Liver (tissue), 9 donors: ENCODE results near the gene EHD4. TPM values are rescaled to one million over a fixed set of nuclear protein-coding genes. Genes with fewer than 3 reads are reported as not detected.

Experiments used
- DNase-seq: peaks from one replicate; pipeline ENCODE4 v3.0.0-alpha.2; 2017; ENCODE audit warnings: low spot score
- H3K27ac ChIP-seq, 2 donors: one replicate each; pipeline ENCODE4 v1.7.0; 2013; ENCODE audit warnings: inconsistent platforms in 2 of 2, low read length in 2 of 2, control low read depth in 1 of 2, low read depth in 1 of 2, mild to moderate bottlenecking in 1 of 2
- H3K27me3 ChIP-seq, 4 donors: one replicate each; pipeline versions ENCODE4 v1.6.1 to v1.7.0; 2013; ENCODE audit warnings: low read length in 3 of 4, inconsistent platforms in 1 of 4, mild to moderate bottlenecking in 1 of 4, moderate library complexity in 1 of 4; ENCODE audit not compliant: control insufficient read depth in 4 of 4, insufficient read depth in 4 of 4
- H3K36me3 ChIP-seq, 4 donors: one replicate each; pipeline versions ENCODE4 v1.6.1 to v1.7.0; 2013; ENCODE audit warnings: low read length in 3 of 4, mild to moderate bottlenecking in 3 of 4, low read depth in 1 of 4, moderate library complexity in 1 of 4; ENCODE audit not compliant: control insufficient read depth in 4 of 4, insufficient read depth in 3 of 4
- H3K4me1 ChIP-seq, 4 donors: one replicate each; pipeline versions ENCODE4 v1.6.1 to v1.7.0; 2013; ENCODE audit warnings: low read length in 3 of 4, mild to moderate bottlenecking in 3 of 4, moderate library complexity in 1 of 4; ENCODE audit not compliant: control insufficient read depth in 4 of 4, insufficient read depth in 4 of 4
- H3K4me3 ChIP-seq, 3 donors: one replicate each; pipeline versions ENCODE4 v1.6.1 to v1.7.0; 2013; ENCODE audit warnings: low read length in 3 of 3, control low read depth in 1 of 3, low read depth in 1 of 3, mild to moderate bottlenecking in 1 of 3
- H3K9ac ChIP-seq, 2 donors: one replicate each; pipeline ENCODE4 v1.7.0; 2013; ENCODE audit warnings: low read length in 2 of 2, mild to moderate bottlenecking in 2 of 2, moderate library complexity in 2 of 2, control low read depth in 1 of 2, low read depth in 1 of 2
- H3K9me3 ChIP-seq, 4 donors: one replicate each; pipeline versions ENCODE4 v1.6.1 to v1.7.0; 2013; ENCODE audit warnings: low read length in 3 of 4; ENCODE audit not compliant: control insufficient read depth in 4 of 4
- CTCF ChIP-seq: fragments of 150-350 bp; IDR thresholded peaks from 2 replicates; pipeline ENCODE4 v1.5.1; 2017; ENCODE audit warnings: improper control_type of control experiment, low read depth, low read length; ENCODE audit not compliant: missing input control
- EGR1 ChIP-seq, 2 donors: IDR thresholded peaks; 2 replicates each; pipeline ENCODE4 v1.6.1; 2016 to 2018; ENCODE audit warnings: antibody characterized with exemption in 2 of 2, low read depth in 2 of 2
- FOXA1 ChIP-seq: IDR thresholded peaks from 2 replicates; pipeline ENCODE4 v1.6.1; 2016; ENCODE audit warnings: antibody characterized with exemption
- FOXA2 ChIP-seq: IDR thresholded peaks from 2 replicates; pipeline ENCODE4 v1.6.1; 2016; ENCODE audit warnings: antibody characterized with exemption
- GABPA ChIP-seq, 2 donors: IDR thresholded peaks in 1 of 2; conservative IDR thresholded peaks in 1 of 2; 2 replicates each; pipeline ENCODE4 v1.6.1; 2016; ENCODE audit warnings: antibody characterized with exemption in 2 of 2, mild to moderate bottlenecking in 1 of 2, moderate library complexity in 1 of 2
- HNF4A ChIP-seq, 2 donors: conservative IDR thresholded peaks; 2 replicates each; pipeline ENCODE4 v1.6.1; 2016; ENCODE audit warnings: antibody characterized with exemption in 2 of 2, mild to moderate bottlenecking in 2 of 2
- HNF4G ChIP-seq: IDR thresholded peaks from 2 replicates; pipeline ENCODE4 v1.6.1; 2016; ENCODE audit warnings: antibody characterized with exemption
- JUND ChIP-seq, 2 donors: IDR thresholded peaks; 2 replicates each; pipeline ENCODE4 v1.6.1; 2016; ENCODE audit warnings: antibody characterized with exemption in 2 of 2
- MAX ChIP-seq: IDR thresholded peaks from 2 replicates; pipeline ENCODE4 v1.6.1; 2016; ENCODE audit warnings: antibody characterized with exemption
- NR2F2 ChIP-seq: IDR thresholded peaks from 2 replicates; pipeline ENCODE4 v1.6.1; 2016; ENCODE audit warnings: antibody characterized with exemption
- RAD21 ChIP-seq, 2 donors: IDR thresholded peaks; 2 replicates each; pipeline ENCODE4 v1.6.1; 2016; ENCODE audit warnings: antibody characterized with exemption in 2 of 2, mild to moderate bottlenecking in 2 of 2
- REST ChIP-seq: IDR thresholded peaks from 2 replicates; pipeline ENCODE4 v1.6.1; 2016; ENCODE audit warnings: antibody characterized with exemption, mild to moderate bottlenecking
- RXRA ChIP-seq, 2 donors: IDR thresholded peaks; 2 replicates each; pipeline ENCODE4 v1.6.1; 2017 to 2018; ENCODE audit warnings: antibody characterized with exemption in 2 of 2, mild to moderate bottlenecking in 1 of 2
- SP1 ChIP-seq: IDR thresholded peaks from 2 replicates; pipeline ENCODE4 v1.6.1; 2018; ENCODE audit warnings: antibody characterized with exemption, mild to moderate bottlenecking
- TAF1 ChIP-seq: conservative IDR thresholded peaks from 2 replicates; pipeline ENCODE4 v1.6.1; 2016; ENCODE audit warnings: antibody characterized with exemption, mild to moderate bottlenecking
- YY1 ChIP-seq: IDR thresholded peaks from 2 replicates; pipeline ENCODE4 v1.6.1; 2016; ENCODE audit warnings: antibody characterized with exemption, mild to moderate bottlenecking
- ZBTB33 ChIP-seq: IDR thresholded peaks from 2 replicates; pipeline ENCODE4 v1.6.1; 2016; ENCODE audit warnings: antibody characterized with exemption
- WGBS: extraction: QIAGEN DNeasy Blood & Tissue Kit; methylation state at CpG from one replicate; pipeline ENCODE4 v1.1.7; 2013; 5-methylcytosine and 5-hydroxymethylcytosine counted together
- polyA plus RNA-seq, 2 donors: library from polyadenylated mRNA; stranded (reverse) in 1 of 2; unstranded in 1 of 2; fragments of 200-250 nt in 1 of 2; fragments of >200 nt in 1 of 2; fragmentation: Nextera tagmentation in 1 of 2; extraction: Ambion mirVana in 1 of 2; gene quantifications; one replicate each; pipeline versions ENCODE4 v1.2.1 to v1.2.3, GENCODE V29; 2013 to 2015
- total RNA-seq, 2 donors: library from RNA; depleted of rRNA; stranded (reverse); fragments of >200 nt; gene quantifications; one replicate each; pipeline ENCODE4 v1.2.3, GENCODE V29; 2014
- TF ChIP-seq, protein P1 (sequence below): IDR thresholded peaks from 2 replicates; pipeline ENCODE4 v1.6.1; 2016; ENCODE audit warnings: antibody characterized with exemption
- donor health status: healthy.
- donor health status: healthy.
- donor health status: healthy.
- donor health status: healthy.
- donor health status: healthy.

The EHD4 gene
- total and polyA plus RNA-seq, 4 donors = 3.3 to 10.0 (median 6.2) TPM

GRCh38 chr15:41877631-41878354 is 94.6 kb downstream of the EHD4 start (continued):
- TF ChIP-seq EGR1 (IDR thresholded peaks at IDR 0.05; ENCODE audit: low read depth in 2 of 2) (no peak), SP1 (no peak), JUND (IDR thresholded peaks at IDR 0.05) (no peak), ZBTB33 (no peak), FOXA2 (no peak), RAD21 (IDR thresholded peaks at IDR 0.05) (no peak), HNF4A (conservative IDR thresholded peaks at IDR 0.05) (no peak)
- TF ChIP-seq, protein P1, sequence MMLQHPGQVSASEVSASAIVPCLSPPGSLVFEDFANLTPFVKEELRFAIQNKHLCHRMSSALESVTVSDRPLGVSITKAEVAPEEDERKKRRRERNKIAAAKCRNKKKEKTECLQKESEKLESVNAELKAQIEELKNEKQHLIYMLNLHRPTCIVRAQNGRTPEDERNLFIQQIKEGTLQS = no peak

- peaks cover 9 to 20% (median 18%) of the 10 kb centered on the region in 4 donors for H3K4me1 ChIP-seq
- H3K9me3 ChIP-seq = no peaks in the 10 kb centered on the region
- H3K4me3 ChIP-seq = no peak overlapping the region
- no peak overlapping the region for H3K9ac ChIP-seq
- H3K27me3 ChIP-seq = no peaks in the 10 kb centered on the region
- TF ChIP-seq, protein P1 = no peak
- no peak for TF ChIP-seq HNF4G
- no peak for TF ChIP-seq EGR1 (IDR thresholded peaks at IDR 0.05; ENCODE audit: low read depth in 2 of 2)
- no peak for TF ChIP-seq GABPA (IDR thresholded peaks at IDR 0.05 in 1 of 2, conservative IDR thresholded peaks at IDR 0.05 in 1 of 2)
- TF ChIP-seq RXRA (IDR thresholded peaks at IDR 0.05) = no peak
- TF ChIP-seq SP1 = no peak
- TF ChIP-seq HNF4A (conservative IDR thresholded peaks at IDR 0.05) = no peak
- TF ChIP-seq TAF1 = no peak
- TF ChIP-seq MAX = no peak
- TF ChIP-seq YY1 = no peak
- no peak for TF ChIP-seq FOXA1
- no peaks in the 10 kb centered on the region for H3K36me3 ChIP-seq
- no peak for DNase-seq
- WGBS = 61% methylated on average over 12 of the region's 12 CpGs
- no peak overlapping the region for H3K27ac ChIP-seq
Observed at GRCh38 chr15:41876689-41877088, 95.7 kb downstream of the EHD4 start.

DNA sequence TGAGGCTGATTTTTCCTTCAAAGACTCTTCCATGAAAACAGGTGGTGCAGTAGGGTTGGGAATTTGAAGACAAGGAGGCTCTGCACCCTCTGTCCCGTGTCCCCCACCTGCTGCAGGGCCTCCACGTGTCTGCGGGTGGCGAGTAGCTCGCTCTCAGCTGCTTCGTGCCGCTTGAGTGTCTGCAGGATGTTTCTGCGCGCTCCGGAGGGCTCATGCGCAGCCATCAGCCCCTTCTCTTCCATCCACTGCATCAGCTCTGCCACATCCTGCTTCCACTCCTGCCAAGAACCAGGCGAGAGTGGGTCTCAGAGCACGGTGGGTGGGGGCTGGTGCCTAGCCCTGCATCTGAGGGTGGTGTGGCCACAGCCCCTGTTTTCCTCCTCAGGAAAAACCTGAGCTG is 96.3 kb downstream of the EHD4 start:
- DNase-seq = no peak
- WGBS = 81% methylated on average over 13 of the region's 13 CpGs
- Histone ChIP-seq H3K27ac (no peak overlapping the region), H3K36me3 (no peaks in the 10 kb centered on the region), H3K9ac (no peak overlapping the region), H3K9me3 (no peaks in the 10 kb centered on the region), H3K4me1 (peaks cover 3 to 15% (median 12%) of the 10 kb centered on the region in 4 donors), H3K4me3 (no peak overlapping the region), H3K27me3 (no peaks in the 10 kb centered on the region)
- TF ChIP-seq, protein P1 = no peak
- no peak for TF ChIP-seq REST
- no peak for TF ChIP-seq HNF4G
- TF ChIP-seq NR2F2 = no peak
- no peak for TF ChIP-seq HNF4A (conservative IDR thresholded peaks at IDR 0.05)
- no peak for TF ChIP-seq FOXA2
- TF ChIP-seq GABPA (IDR thresholded peaks at IDR 0.05 in 1 of 2, conservative IDR thresholded peaks at IDR 0.05 in 1 of 2) = no peak
- no peak for TF ChIP-seq JUND (IDR thresholded peaks at IDR 0.05)
- no peak for TF ChIP-seq FOXA1
- TF ChIP-seq YY1 = no peak
- no peak for TF ChIP-seq RAD21 (IDR thresholded peaks at IDR 0.05)
- no peak for TF ChIP-seq EGR1 (IDR thresholded peaks at IDR 0.05; ENCODE audit: low read depth in 2 of 2)
- TF ChIP-seq CTCF = no peak
- TF ChIP-seq TAF1 = no peak
- no peak for TF ChIP-seq SP1
